Hepatocyte (in vitro differentiated cells): ENCODE data around the gene KLHL30.

ENCODE experiments used
- CTCF ChIP-seq: fragments of 200-600 bp; sonication (generic); IDR thresholded peaks from 2 replicates; pipeline ENCODE4 v1.5.1; 2016; ENCODE audit warnings: antibody characterized with exemption, mild to moderate bottlenecking; ENCODE audit not compliant: poor library complexity
- EZH2 ChIP-seq: fragments of 200-600 bp; sonication (generic); IDR thresholded peaks from 2 replicates; pipeline ENCODE4 v1.6.1; 2016; ENCODE audit warnings: antibody characterized with exemption, mild to moderate bottlenecking, borderline replicate concordance
- EZH2phosphoT487 ChIP-seq: fragments of 200-600 bp; sonication (generic); IDR thresholded peaks from one replicate; pipeline ENCODE4 v1.6.1; 2018; ENCODE audit warnings: antibody characterized with exemption, mild to moderate bottlenecking, low read depth, moderate library complexity; ENCODE audit not compliant: unreplicated experiment, severe bottlenecking

- TF ChIP-seq CTCF (no peak), EZH2 (no peak), EZH2phosphoT487 (no peak)
Measured at GRCh38 chr2:238151628-238152235, 13.3 kb downstream of the KLHL30 start.
